HCT116 (cell line): ENCODE measurements around the gene GNAO1. TPM values are rescaled to one million over a fixed set of nuclear protein-coding genes. Genes with fewer than 3 reads are reported as not detected.

Source experiments
- ATAC-seq: fragments of 200-7000 bp; cut with Tn5 transposase; 2 replicates; pipeline ENCODE4 v1.9.1; 2020; ENCODE audit warnings: mild to moderate bottlenecking, moderate library complexity
- BruUV-seq: library from RNA; stranded (reverse); fragments of 400-500 nt; replicated peaks from 2 replicates; lab custom pipeline; 2021; lab: Mats Ljungman, UMichigan
- CTCF ChIA-PET: fragments of 300-600 bp; sonication (Branson Sonifier 250); formaldehyde crosslinking; loops from one replicate; lab custom pipeline; 2021; ENCODE audit warnings: antibody characterized with exemption; lab: Charles Lee
- POLR2A ChIA-PET: fragments of 300-600, 350-600 bp; sonication (Branson Sonifier 250); formaldehyde crosslinking; loops from one replicate; lab custom pipeline; 2021; ENCODE audit warnings: antibody characterized with exemption; lab: Charles Lee
- RAD21 ChIA-PET, 2 experiments: fragments of 300-600 bp; sonication (Branson Sonifier 250); formaldehyde crosslinking; loops; one replicate each; lab custom pipeline; 2023; ENCODE audit warnings: low total read pairs in 2 of 2; ENCODE audit not compliant: uncharacterized antibody in 2 of 2, unreplicated experiment in 2 of 2, low non-redundant PET in 1 of 2; lab: Charles Lee
- DNase-seq: peaks from one replicate; pipeline ENCODE4 v3.0.0-alpha.2; 2010; ENCODE audit warnings: low read depth, low spot score
- H2AFZ ChIP-seq: fragments of 200-600 bp; shearing (Covaris generic), sonication (generic); 2 replicates; pipeline ENCODE4 v1.6.1; 2017; ENCODE audit warnings: low read depth, mixed run types, mixed read lengths, antibody characterized with exemption, low read length; ENCODE audit not compliant: poor library complexity, severe bottlenecking
- H3K27ac ChIP-seq: 2 replicates; pipeline ENCODE4 v1.5.1; 2012; ENCODE audit warnings: low read depth, low read length
- H3K27me3 ChIP-seq: fragments of 200-600 bp; sonication (generic); 2 replicates; pipeline ENCODE4 v1.6.1; 2016; ENCODE audit warnings: mixed run types, low read length, mixed read lengths; ENCODE audit not compliant: insufficient read depth
- H3K36me3 ChIP-seq, 2 experiments: fragments of 200-500 bp in 1 of 2; fragments of 200-600 bp in 1 of 2; sonication (Bioruptor generic) in 1 of 2; sonication (generic) in 1 of 2; 2 replicates each; pipeline versions ENCODE4 v1.5.1 to v1.6.1; 2014 to 2016; ENCODE audit warnings: low read length in 2 of 2, inconsistent platforms in 1 of 2, mixed read lengths in 1 of 2, mixed run types in 1 of 2; ENCODE audit not compliant: insufficient read depth in 2 of 2, control insufficient read depth in 1 of 2
- H3K4me1 ChIP-seq, 2 experiments: fragments of 200-600 bp in 1 of 2; sonication (generic) in 1 of 2; 2 replicates each; pipeline versions ENCODE4 v1.5.1 to v1.6.1; 2012 to 2017; ENCODE audit warnings: low read length in 2 of 2, inconsistent platforms in 1 of 2, mild to moderate bottlenecking in 1 of 2, mixed read lengths in 1 of 2, mixed run types in 1 of 2, moderate library complexity in 1 of 2; ENCODE audit not compliant: insufficient read depth in 2 of 2, control insufficient read depth in 1 of 2
- H3K4me2 ChIP-seq: fragments of 200-600 bp; sonication (generic); 2 replicates; pipeline ENCODE4 v1.6.1; 2017; ENCODE audit warnings: mixed run types, low read length, mixed read lengths
- H3K4me3 ChIP-seq, 2 experiments: fragments of 200-600 bp in 1 of 2; sonication (generic) in 1 of 2; replicated peaks in 1 of 2; 2 replicates each; pipeline ENCODE4 v1.5.1; 2011 to 2016; ENCODE audit warnings: low read length in 2 of 2, control low read depth in 1 of 2, low read depth in 1 of 2, mild to moderate bottlenecking in 1 of 2, mixed read lengths in 1 of 2, mixed run types in 1 of 2
- H3K79me2 ChIP-seq: fragments of 200-600 bp; sonication (generic); 2 replicates; pipeline ENCODE4 v1.6.1; 2017; ENCODE audit warnings: mild to moderate bottlenecking, mixed run types, low read length, moderate library complexity, mixed read lengths; ENCODE audit not compliant: insufficient read depth
- H3K9ac ChIP-seq: fragments of 200-600 bp; sonication (generic); 2 replicates; pipeline ENCODE4 v1.6.1; 2016; ENCODE audit warnings: low read length, mixed read lengths
- H3K9me2 ChIP-seq: fragments of 200-600 bp; sonication (generic), shearing (Covaris generic); 2 replicates; pipeline ENCODE4 v1.6.1; 2017; ENCODE audit warnings: mixed run types, mild to moderate bottlenecking, moderate library complexity; ENCODE audit not compliant: insufficient read depth
- H3K9me3 ChIP-seq, 2 experiments: fragments of 200-500 bp in 1 of 2; fragments of 200-600 bp in 1 of 2; sonication (Bioruptor generic) in 1 of 2; sonication (generic) in 1 of 2; 2 replicates each; pipeline ENCODE4 v1.6.1; 2014 to 2017; ENCODE audit warnings: low read length in 2 of 2, mixed read lengths in 2 of 2, inconsistent platforms in 1 of 2, low read depth in 1 of 2, mild to moderate bottlenecking in 1 of 2, mixed run types in 1 of 2, moderate library complexity in 1 of 2; ENCODE audit not compliant: control insufficient read depth in 1 of 2, insufficient read depth in 1 of 2
- H4K20me1 ChIP-seq: fragments of 200-600 bp; sonication (generic), shearing (Covaris generic); 2 replicates; pipeline ENCODE4 v1.6.1; 2017; ENCODE audit warnings: mixed run types, mild to moderate bottlenecking, moderate library complexity; ENCODE audit not compliant: insufficient read depth
- POLR2AphosphoS5 ChIP-seq: IDR thresholded peaks from 2 replicates; pipeline ENCODE4 v1.6.1; 2011; ENCODE audit warnings: mild to moderate bottlenecking, low read depth, low read length, moderate library complexity
- RAD21 ChIP-seq: IDR thresholded peaks from 2 replicates; pipeline ENCODE4 v1.6.1; 2012; ENCODE audit warnings: low read depth, mild to moderate bottlenecking
- intact Hi-C: fragments of 100-400 bp; cut with micrococcal nuclease; formaldehyde crosslinking; loops from 2 replicates; pipeline ENCODE4 v1.10.0; 2022
- total RNA-seq: library from RNA; stranded (reverse); gene quantifications from one replicate; pipeline ENCODE4 v1.2.1, GENCODE V29; 2021; ENCODE audit not compliant: unreplicated experiment
- TF ChIP-seq, protein P1 (sequence below): IDR thresholded peaks from 2 replicates; pipeline ENCODE4 v1.6.1; 2012

Gene GNAO1
- total RNA-seq, 1 experiment from 2014 or later = 0.12 TPM

- no peak overlapping the region for H2AFZ ChIP-seq
- TF ChIP-seq POLR2AphosphoS5 = no peak
- H3K4me1 ChIP-seq = no peaks in the 10 kb centered on the region
- H3K4me2 ChIP-seq = no peak overlapping the region
- ATAC-seq (no peak), DNase-seq (no peak)
- no peak overlapping the region for H3K4me3 ChIP-seq
- no peak overlapping the region for H3K9ac ChIP-seq
- H3K27ac ChIP-seq = no peak overlapping the region
- intact Hi-C loops = no loop called here
- H3K27me3 ChIP-seq = 0 out of 2 replicates have a peak, but pooled peaks cover 18% of the 10 kb centered on the region
- CTCF ChIA-PET = no interaction called here
- RAD21 ChIA-PET = no interaction called here
- POLR2A ChIA-PET = no interaction called here
- no peaks in the 10 kb centered on the region for H3K9me3 ChIP-seq
- no peaks in the 10 kb centered on the region for H3K9me2 ChIP-seq
- H3K79me2 ChIP-seq = no peaks in the 10 kb centered on the region
- no TSS peak for BruUV-seq
- no peaks in the 10 kb centered on the region for H4K20me1 ChIP-seq
- H3K36me3 ChIP-seq = no peaks in the 10 kb centered on the region
These were observed 76.6 kb downstream of the GNAO1 start for GRCh38 chr16:56267888-56268287.

- no peak for DNase-seq
- no peaks in the 10 kb centered on the region for H3K9me2 ChIP-seq
- CTCF ChIA-PET = no interaction called here
- no peaks in the 10 kb centered on the region for H3K4me1 ChIP-seq
- no peak overlapping the region for H3K4me2 ChIP-seq
- no peak overlapping the region for H2AFZ ChIP-seq
- no peaks in the 10 kb centered on the region for H3K36me3 ChIP-seq
- no peak overlapping the region for H3K4me3 ChIP-seq
- H3K79me2 ChIP-seq = no peaks in the 10 kb centered on the region
- POLR2A ChIA-PET = no interaction called here
- H4K20me1 ChIP-seq = no peaks in the 10 kb centered on the region
- RAD21 ChIA-PET = no interaction called here
- TF ChIP-seq RAD21 = no peak
- TF ChIP-seq, protein P1, sequence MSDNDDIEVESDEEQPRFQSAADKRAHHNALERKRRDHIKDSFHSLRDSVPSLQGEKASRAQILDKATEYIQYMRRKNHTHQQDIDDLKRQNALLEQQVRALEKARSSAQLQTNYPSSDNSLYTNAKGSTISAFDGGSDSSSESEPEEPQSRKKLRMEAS = no peak
- TF ChIP-seq, all 23 proteins: peak for 0
- no peak for ATAC-seq
- Histone ChIP-seq H3K9me3 (no peaks in the 10 kb centered on the region), H3K27ac (no peak overlapping the region), H3K9ac (no peak overlapping the region), H3K27me3 (0 out of 2 replicates have a peak, but pooled peaks cover 20% of the 10 kb centered on the region)
- intact Hi-C loops = no loop called here
- BruUV-seq = no TSS peak
These were observed 77.5 kb downstream of the GNAO1 start for GRCh38 chr16:56268799-56269198.
